Endothelial cell of hepatic sinusoid (primary cell): ENCODE results near the gene PMPCA.

Source experiments
- in situ Hi-C: cut with HindIII; loops from 2 replicates; pipeline ENCODE4 v1.10.0; 2017; ENCODE audit warnings: low sequenced_read_pairs

PMPCA gene

DNA sequence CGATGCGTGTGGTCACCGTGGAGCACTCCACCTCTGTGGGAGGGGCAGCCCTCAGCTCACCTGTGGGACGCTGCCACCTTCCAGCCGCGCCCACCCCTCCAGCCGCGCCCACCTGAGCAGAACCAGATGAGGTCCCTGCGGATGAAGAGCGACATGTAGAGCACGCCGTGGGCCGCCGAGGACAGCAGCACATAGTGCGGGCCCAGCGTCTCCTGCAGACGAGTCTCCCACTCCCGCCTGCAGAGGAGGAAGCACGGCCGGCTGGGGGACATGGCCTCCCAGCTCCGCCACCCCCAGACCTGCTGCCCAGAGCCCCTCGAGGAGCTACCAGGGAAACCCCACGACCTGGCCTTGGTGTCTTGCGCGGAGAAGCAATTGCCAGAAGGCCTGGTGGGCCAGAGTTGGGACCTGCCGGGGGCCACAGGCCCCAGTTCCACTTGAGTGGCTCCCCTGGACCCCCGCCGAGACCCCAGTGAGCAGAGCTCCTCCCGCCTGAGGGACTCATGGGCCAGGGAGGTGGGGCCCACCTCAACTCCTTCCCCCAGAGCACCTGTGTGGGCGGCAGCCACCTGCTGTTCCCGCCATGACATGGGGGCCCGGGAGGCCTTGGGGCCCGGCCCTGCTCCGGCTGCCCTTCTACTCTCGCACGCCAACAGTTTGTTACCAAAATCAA is 22.7 kb downstream of the PMPCA start:
- in situ Hi-C loops, result no loop called here

DNA sequence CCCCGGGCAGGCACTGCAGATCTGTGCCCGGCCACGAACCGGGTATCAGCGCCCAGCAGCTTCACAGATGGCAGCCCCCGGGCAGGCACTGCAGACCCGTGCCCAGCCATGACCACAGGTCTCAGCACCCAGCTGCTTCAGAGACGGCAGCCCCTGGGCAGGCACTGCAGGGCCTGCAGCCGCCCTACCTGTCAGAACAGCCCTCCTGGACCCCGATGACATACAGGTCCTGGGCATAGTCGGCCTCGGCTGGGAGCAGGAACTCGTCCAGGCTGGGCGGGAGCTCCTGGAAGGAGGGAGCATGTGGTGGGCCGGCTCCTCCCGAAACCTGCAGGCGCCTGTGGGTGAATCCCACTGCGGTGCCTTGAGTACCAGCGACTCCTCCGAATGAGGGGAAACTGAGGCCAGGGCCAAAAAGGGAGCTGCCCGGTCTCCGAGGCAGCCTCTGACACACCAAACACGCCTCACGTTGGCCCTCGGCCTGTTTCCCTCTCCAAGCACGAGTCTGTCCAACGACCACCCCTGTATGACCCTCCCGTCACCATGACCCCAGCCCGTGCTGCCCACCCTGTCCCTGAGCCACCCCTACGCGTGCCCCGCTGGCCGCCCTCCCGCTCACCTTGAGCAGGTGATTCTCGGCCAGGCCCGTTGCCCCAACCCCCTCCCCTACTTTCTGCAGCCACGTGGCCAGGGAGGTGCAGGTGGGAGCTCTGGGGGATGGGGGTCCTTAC is 23.6 kb downstream of the PMPCA start:
- in situ Hi-C loops, result no loop called here

DNA sequence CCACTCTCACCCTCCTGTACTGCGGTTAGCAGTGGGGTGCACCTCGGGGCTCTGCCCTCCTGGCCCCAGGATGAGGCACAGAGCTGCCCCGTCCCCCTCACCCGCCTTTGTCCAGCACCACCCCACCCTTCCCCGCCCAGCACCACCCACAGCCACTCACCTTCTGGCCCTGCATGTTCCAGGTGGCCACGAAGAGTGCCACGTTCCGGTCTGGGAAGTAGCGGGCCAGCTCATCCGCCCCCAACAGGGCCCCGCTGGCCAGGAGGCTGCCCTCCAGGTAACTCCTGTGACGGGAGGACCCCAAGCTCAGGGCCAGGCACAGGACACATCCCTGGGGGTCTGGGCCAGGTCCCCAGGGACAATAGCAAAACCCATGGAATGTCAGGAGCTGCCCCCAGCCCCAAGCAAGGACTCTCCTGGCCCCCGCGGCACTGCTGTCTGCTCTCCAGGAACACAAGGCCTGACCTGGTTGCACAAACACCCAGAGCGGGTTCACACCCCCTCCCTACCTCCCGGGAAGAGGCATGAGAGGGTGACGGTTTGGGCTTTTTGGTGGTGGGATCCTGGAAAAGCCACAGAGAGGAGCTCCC is 24.2 kb downstream of the PMPCA start:
- in situ Hi-C loops, result no loop called here

DNA sequence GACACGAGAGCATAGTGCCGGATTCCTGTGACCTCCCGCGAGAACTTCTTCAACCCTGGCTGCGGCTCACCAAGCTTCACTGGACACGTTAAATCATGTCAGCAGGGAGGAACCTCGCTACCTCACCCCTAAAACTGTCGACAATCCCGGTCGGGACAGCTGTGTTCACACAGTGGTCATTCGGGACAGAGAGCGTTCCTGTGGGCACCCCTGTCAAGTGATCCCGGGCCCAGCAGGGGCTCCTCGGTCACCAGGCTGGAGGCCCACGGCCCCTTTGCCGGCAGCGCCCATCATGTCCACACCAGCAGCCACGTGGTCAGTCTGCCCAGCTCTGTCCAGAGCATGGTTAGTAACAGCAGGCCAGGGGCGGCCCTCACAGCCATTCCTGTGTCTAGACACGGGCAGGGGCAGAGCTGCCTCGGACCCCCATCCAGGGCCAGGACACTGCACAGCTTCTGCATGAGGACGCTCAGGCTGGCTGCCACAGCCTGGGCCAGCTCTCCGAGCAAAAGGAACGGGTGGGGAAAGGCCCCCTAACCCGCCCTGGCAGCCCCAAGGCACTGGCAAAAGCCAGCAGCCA is 25.7 kb downstream of the PMPCA start:
- in situ Hi-C loops, result no loop called here

DNA sequence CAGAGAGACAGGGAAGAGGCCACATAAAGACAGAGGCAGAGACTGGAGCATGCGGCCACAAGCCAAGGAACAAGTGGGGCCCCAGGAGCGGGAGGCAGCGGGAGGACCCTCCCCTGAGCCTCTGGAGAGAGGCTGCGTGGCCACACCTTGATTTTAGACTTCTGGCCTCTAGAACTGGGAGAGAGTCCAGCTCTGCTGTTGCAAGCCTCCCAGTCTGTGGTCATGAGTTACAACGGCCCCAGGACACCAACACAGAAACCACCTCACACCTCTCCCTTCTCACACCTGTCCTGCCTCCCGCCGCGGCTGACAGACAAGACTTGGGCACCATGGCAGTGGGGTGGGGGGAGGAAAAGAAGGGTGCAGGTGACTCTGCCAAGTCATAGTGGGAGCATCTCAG is 27.0 kb downstream of the PMPCA start:
- in situ Hi-C loops, result no loop called here

DNA sequence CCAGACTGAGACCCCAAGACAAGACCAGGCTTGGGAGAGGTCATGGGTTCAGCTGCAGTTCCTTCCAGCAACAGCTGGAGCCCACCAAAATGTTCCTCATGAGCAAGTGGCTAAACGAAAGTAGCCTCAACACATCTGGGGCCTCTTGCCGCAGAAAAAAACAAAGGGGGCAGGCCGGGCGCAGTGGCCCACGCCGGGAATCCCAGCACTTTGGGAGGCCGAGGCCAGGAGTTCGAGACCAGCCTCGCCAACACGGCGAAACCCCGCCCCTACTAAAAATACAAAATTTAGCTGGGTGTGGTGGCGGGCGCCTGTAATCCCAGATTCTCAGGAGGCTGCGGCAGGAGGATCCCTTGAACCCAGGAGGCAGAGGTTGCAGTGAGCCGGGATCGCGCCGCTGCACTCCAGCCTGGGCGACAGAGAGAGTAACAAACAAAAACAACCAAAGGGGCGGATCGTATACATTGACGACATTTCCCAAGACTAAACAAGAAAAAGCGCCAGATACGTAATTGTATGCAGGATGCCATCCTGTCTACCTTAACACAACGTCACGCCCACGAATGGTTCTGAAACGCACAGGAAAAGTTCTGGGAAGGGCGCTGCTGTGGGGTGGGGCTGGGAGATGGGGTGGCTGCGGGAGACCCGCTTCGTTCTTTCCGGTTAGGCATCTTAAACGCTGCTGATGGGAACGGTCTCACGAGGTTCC is 27.5 kb downstream of the PMPCA start:
- in situ Hi-C loops, result no loop called here

DNA sequence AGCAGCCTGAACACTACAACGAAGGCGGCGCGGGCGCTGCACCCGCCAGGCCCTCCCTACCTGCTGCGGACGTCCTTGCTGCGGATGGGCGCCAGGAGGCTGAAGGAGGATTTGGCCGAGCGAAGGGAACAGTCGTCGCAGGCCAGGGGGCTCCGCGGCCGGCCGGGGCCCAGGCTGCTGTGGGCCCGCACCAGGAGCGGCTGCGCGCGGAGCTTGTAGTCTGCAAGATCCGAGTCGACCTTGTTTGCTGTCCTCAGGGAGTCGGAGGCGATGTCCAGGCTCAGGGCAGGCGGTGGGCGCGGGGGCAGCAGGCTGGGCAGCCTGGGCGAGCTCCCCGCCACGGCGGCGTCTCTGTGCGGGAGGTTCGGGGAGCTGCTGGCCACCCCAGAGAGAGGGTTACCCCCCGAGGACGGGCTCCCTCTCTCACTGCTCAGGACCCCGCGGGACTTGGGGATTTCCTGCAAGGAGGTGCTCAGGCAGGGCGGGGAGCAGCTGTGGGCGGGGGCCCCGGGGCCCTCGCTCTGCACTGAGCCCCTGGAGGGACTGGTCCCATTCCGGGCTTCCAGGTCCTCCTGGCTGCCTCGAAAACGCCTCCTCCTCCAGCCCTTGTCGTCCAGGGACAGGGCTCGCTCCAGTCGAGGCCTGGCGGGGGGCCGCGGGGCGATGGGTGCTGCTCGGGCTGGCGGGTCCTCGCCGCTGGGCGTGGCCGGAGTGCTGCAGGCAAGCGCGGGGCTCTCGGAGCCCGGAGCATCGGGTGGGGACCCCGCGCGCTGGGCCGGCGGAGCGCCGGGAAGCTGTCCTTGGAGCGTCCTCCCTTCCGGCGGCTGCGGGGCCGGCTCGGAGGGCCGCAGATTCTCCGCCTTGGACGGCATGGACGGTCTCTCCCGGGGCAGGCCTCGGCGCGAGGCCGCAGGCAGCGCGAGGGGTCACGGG is 28.4 kb downstream of the PMPCA start:
- in situ Hi-C loops, result no loop called here

DNA sequence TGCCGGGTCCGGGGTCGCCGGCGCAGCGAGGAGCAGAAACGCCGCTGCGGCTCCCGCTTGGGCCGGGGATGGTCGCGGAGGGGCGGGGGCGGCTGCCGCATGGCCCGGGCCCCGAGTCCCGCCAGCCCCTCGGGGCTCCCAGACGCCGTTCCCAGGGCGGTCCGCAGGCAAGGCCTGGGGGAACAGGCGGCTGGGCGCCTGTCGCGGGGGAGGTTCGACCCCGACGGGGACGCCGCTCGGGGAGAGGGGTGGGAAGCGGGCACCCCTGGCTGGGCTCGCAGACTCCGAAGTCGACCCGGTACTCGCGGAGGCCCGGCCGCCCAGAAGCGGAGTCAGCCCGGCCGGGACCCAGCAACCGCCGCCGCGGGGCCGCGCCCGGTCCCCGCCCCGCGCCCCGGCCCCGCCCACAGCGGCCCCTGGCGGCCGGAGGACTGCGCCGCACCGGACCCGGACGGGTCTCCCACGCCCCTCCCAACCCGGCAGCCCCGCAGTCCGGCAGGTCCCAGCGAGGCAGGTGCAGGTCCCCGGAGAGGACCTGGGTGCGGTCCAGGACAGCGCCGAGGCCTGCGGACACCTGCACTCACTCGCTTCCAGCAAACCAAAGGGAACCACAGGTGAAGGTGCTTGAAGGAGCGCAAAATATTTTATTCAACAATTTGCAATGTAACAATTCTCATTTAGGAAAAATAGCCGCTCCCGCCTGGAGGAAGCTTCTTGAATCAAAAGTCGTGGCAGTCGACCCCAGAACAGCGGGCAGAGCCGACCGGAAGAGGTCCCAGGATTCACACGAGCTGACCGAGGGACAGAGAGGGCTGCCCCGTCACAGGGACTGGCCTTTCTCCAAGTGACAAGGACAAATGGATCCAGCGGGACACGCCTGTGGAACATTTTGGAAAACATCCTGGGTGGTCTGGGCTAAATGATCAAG is 29.3 kb downstream of the PMPCA start, which contains the start of gene INPP5E:
Gene INPP5E (minus strand): TSS at position 365 of the 928 bp plus-strand sequence. CDS start 426 bp downstream, outside the sequence.
- in situ Hi-C loops, result loop anchor here (10.0 kb wide), 2 partner anchors 115 to 195 kb away; partner anchors contain the start of gene QSOX2

DNA sequence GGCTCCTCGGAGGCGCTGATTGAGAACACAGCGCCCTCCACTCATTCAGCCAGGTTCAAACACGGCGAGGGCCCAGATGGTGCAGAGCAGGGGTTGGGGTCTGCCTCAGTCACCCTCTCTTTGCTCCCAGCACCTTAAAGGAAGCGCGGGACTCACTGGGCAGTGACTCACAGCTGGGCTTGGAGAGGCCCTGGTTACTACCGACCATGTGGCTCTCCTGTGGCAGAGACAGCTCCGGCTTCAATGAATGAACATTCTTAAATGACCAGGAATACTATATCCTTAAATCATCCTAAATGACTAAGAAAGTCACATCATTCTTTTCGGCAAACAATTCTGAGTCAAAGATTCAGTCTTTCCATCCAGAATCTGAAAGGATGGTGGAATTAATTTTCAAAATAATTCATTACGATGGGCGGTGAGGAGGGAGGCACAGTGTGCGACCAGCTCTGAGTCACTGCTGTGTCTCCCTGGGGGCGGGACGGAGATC is 30.8 kb downstream of the PMPCA start:
- in situ Hi-C loops, result loop anchor here (10.0 kb wide), 2 partner anchors 114 to 196 kb away; partner anchors contain the start of gene QSOX2

DNA sequence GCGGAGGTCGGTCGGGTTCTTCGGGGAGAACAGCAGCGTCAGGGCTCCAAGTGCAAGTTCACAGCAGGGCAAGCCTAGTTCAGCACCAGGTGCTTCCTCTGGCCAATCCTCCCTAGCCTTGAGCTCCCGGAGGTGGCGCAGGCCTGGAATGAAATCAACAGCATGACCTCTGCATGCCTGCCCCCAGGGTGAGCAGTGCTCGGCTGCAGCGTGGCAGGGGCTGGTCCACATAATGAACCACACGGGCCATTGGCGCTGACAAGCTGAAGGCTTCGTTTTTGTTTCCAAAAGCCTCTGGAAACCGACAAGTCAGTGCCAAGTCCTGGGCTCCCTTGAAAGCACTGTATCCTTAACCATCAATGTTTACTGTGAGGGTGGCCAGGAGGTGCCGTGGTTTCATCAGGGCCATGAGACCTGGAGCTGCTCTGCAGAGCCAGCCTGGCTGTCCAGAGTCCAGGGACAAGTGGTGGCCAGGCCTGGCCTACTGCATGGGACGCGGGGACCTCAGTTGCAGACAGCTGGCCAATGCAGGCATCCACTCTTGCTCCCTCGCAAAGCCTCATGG is 31.3 kb downstream of the PMPCA start:
- in situ Hi-C loops, result loop anchor here (10.0 kb wide), 2 partner anchors 113 to 197 kb away; partner anchors contain the start of gene QSOX2

DNA sequence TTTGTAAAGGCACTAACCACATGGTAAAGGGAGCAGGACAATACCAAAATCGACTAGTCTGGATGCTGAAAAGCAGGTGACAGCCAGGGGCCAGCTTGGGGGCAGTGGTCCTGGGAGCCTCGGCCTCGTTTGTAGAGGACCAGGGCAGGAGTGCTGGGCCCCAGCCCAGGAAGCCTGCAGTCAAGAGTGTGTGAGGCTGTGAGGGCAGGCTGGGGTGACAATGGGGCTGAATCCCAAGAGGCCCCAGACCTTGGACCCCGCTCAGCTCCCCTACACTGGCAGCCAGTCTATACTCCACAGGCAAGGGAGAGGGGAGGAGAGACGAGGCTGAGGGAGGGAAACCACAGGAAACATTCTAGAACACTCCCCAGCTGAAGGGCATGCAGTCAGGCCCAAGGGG is 31.8 kb downstream of the PMPCA start:
- in situ Hi-C loops, result loop anchor here (10.0 kb wide), 2 partner anchors 113 to 197 kb away; partner anchors contain the start of gene QSOX2

DNA sequence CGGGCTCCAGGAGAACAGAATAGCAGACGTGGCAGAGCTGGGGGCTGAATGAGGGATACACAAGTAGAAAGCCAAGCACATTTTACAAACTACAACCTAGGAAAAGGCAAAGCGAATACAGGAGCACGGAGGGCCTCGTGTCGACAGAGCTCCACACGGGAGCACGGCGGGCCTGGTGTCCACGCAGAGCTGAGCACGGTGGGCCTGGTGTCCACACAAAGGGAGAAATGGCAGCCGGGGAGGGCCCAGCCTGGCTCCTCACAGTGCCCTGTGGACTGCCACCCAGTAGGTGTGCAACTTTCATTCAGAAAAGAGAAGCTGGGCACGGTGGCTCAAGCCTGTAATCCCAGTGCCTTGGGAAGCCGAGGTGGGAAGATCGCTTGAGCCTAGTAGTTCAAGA is 32.6 kb downstream of the PMPCA start:
- in situ Hi-C loops, result loop anchor here (10.0 kb wide), 2 partner anchors 112 to 198 kb away; partner anchors contain the start of gene QSOX2

DNA sequence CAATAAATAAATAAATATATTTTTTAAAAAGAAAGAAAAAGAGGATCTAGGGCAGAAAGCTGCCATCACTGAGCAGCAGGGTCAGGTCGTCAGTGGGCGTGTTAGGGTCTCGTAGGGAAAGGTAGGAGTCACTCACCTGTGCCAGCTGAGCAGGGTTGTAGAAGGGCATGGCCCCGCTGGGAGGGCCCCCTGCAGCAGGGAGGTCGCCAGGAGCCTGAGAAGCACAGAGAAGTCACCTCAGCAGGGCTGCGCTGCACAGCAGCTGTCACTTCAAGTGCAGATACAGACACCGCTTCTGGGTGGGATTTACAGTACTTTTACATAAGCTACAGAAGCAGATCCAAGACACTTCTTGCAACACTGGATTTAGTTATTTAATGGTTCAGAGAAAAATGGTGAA is 33.2 kb downstream of the PMPCA start:
- in situ Hi-C loops, result loop anchor here (10.0 kb wide), 2 partner anchors 111 to 199 kb away; partner anchors contain the start of gene QSOX2

DNA sequence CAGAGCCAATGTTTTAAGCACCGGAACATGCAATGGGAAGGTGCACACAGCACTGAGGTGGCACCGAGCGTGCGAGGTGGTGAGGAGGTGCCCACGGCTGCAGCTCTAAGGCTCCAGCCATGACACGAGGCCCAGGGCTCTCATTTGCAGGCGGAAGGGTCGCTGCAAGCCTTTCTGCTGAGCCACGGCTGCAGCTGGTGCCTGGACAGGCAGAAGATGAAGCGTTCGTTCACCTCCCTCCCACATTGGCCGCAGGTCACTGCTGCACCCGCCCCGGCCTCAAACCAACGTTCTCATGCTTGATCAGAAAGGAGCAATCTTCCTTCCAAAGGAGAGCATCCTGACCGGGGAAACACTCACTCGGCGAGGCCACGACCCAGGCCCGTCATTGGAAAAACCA is 33.6 kb downstream of the PMPCA start:
- in situ Hi-C loops, result loop anchor here (10.0 kb wide), 2 partner anchors 111 to 199 kb away; partner anchors contain the start of gene QSOX2

DNA sequence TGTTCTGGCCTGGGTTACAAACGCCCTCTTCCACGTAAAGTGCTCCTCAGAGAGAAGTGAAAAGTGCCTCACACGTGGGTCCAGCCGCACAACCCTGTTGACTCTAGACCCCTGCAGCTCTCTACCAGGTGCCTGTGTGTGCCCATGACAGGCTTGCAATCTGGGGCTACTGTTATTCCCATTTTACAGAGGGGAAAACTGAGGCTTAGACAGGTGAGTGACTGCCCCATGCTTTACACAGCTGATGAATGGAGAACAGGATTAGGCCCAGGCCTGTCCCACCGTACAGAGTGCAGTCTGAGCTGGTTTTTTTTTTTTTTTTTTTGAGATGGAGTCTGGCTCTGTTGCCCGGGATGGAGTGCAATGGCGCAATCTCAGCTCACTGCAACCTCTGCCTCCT is 35.3 kb downstream of the PMPCA start:
- in situ Hi-C loops, result loop anchor here (5.0 to 10.0 kb wide), 4 partner anchors 42 to 201 kb away; partner anchors contain the start of gene QSOX2

DNA sequence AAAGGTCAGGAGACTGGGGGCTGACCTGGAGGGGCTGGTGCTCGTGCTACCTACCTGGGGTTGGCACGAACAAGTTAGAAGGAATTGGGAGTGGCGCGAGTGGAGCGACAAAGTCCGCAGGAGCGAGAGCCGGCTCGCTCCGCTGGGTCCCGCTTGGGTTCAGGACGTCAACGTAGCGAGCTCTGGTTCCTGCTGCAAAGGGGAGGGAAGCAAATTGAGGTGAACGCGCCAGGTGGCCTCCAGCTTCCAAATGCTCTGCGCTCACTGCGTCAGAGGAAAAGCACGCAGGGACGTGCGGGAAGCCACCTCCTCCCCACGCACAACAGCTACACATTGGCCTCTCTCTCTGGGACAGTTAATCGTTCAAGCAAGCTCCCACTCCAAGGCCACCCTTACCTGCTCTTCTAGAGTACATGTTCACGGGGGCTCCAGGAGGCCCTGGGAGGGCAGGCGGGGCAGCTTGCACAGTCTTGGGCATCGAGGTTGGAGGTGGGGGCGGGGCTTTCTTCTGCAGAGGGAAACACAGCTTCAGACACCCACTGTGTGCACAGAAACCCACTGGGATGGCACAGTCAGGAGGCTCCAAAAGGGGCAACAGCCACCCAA is 36.8 kb downstream of the PMPCA start:
- in situ Hi-C loops, result loop anchor here (5.0 to 10.0 kb wide), 4 partner anchors 40 to 202 kb away; partner anchors contain the start of gene QSOX2

DNA sequence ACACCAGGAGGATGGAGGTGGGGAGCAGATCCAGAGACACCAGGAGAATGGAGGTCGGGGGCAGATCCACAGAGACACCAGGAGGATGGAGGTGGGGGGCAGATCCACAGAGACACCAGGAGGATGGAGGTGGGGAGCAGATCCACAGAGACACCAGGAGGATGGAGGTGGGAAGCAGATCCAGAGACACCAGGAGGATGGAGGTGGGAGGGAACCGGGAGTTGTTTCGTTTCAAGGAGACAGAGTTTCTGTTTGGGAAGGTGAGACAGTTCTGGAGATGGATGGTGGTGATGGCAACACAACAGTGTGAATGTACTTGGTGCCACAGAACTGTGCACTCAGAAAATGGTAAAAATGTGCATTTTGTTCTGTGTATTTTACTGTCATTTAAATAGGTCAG is 38.2 kb downstream of the PMPCA start:
- in situ Hi-C loops, result loop anchor here (5.0 to 10.0 kb wide), 4 partner anchors 39 to 204 kb away; partner anchors contain the start of gene QSOX2
